HEK293T (cell line): ENCODE data around the gene TEAD1.

ENCODE experiments used
- CTCF ChIA-PET: fragments of 350-600 bp; formaldehyde crosslinking; extraction: SDS; loops from one replicate; lab custom pipeline; 2021; ENCODE audit warnings: antibody characterized with exemption, inconsistent platforms; lab: Yijun Ruan, JAX
- POLR2A ChIA-PET: fragments of 350-600 bp; formaldehyde crosslinking; extraction: SDS; loops from one replicate; lab custom pipeline; 2020; ENCODE audit warnings: antibody characterized with exemption, inconsistent platforms; lab: Yijun Ruan, JAX
- DNase-seq: peaks from one replicate; pipeline ENCODE4 v3.0.0; 2012; ENCODE audit warnings: mixed read lengths; ENCODE audit errors: extremely low spot score
- ARNT ChIP-seq: fragments of 450-650 bp; IDR thresholded peaks from 2 replicates; pipeline ENCODE4 v1.6.1; 2017; ENCODE audit warnings: mild to moderate bottlenecking
- BHLHE40 ChIP-seq: fragments of 450-650 bp; IDR thresholded peaks from 2 replicates; pipeline ENCODE4 v1.6.1; 2016; ENCODE audit warnings: mild to moderate bottlenecking, moderate library complexity, borderline replicate concordance
- CTBP1 ChIP-seq: fragments of 450-650 bp; IDR thresholded peaks from 2 replicates; pipeline ENCODE4 v1.6.1; 2016; ENCODE audit warnings: borderline replicate concordance
- ELF4 ChIP-seq: fragments of 450-650 bp; IDR thresholded peaks from 2 replicates; pipeline ENCODE4 v1.6.1; 2017; ENCODE audit warnings: antibody characterized with exemption
- FOXA1 ChIP-seq: fragments of 450-650 bp; IDR thresholded peaks from 2 replicates; pipeline ENCODE4 v1.6.1; 2016; ENCODE audit warnings: mild to moderate bottlenecking
- FOXK2 ChIP-seq: fragments of 450-650 bp; IDR thresholded peaks from 2 replicates; pipeline ENCODE4 v1.6.1; 2016; ENCODE audit warnings: mild to moderate bottlenecking
- FOXM1 ChIP-seq: fragments of 450-650 bp; IDR thresholded peaks from 2 replicates; pipeline ENCODE4 v1.6.1; 2017; ENCODE audit warnings: mild to moderate bottlenecking, borderline replicate concordance
- HDGF ChIP-seq: fragments of 450-650 bp; IDR thresholded peaks from 2 replicates; pipeline ENCODE4 v1.6.1; 2017; ENCODE audit warnings: antibody characterized with exemption, borderline replicate concordance
- L3MBTL2 ChIP-seq: fragments of 450-650 bp; conservative IDR thresholded peaks from 2 replicates; pipeline ENCODE4 v1.6.1; 2016; ENCODE audit warnings: mild to moderate bottlenecking
- LEF1 ChIP-seq: fragments of 450-650 bp; IDR thresholded peaks from 2 replicates; pipeline ENCODE4 v1.6.1; 2017; ENCODE audit warnings: mild to moderate bottlenecking, borderline replicate concordance
- NFRKB ChIP-seq: fragments of 450-650 bp; IDR thresholded peaks from 2 replicates; pipeline ENCODE4 v1.6.1; 2016; ENCODE audit warnings: mild to moderate bottlenecking, moderate library complexity
- PKNOX1 ChIP-seq: fragments of 450-650 bp; IDR thresholded peaks from 2 replicates; pipeline ENCODE4 v1.6.1; 2016
- SP1 ChIP-seq: fragments of 450-650 bp; IDR thresholded peaks from 2 replicates; pipeline ENCODE4 v1.6.1; 2017
- SUZ12 ChIP-seq: fragments of 450-650 bp; IDR thresholded peaks from 2 replicates; pipeline ENCODE4 v1.6.1; 2016; ENCODE audit warnings: mild to moderate bottlenecking
- TARDBP ChIP-seq: fragments of 450-650 bp; IDR thresholded peaks from 2 replicates; pipeline ENCODE4 v1.6.1; 2016
- ZNF384 ChIP-seq: fragments of 450-650 bp; IDR thresholded peaks from 2 replicates; pipeline ENCODE4 v1.6.1; 2016

TEAD1 gene

DNA sequence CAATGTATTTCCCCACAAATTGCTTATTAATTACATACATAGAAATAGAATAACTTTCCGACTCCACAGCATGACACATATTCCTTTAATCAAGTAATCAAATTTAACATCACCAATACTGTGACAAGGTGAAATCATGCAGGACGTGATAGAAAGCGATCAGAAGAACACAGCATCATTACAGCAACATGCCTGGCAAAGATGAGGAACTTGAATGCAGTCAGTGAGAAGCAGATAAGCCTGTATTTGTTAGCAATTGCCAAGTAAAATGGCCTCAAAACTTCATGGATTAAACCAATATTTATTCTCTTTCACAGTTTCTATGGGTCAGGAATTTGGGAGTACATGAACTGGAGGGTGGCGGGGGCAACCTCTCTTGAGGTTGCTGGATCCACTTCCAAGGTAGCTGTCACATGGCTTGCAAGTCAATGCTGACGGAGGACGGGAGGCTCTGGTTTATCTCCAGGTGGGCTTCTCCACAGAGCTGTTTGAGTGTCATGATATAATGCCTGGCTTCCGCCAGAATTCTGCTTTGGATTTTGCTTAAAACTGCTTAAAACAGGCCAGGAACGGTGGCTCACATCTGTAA is 12.0 kb upstream of the TEAD1 start:
- POLR2A ChIA-PET = no interaction called here
- TF ChIP-seq PKNOX1 = no peak
- no peak for TF ChIP-seq NFRKB
- TF ChIP-seq FOXK2 = no peak
- TF ChIP-seq SUZ12 = no peak
- TF ChIP-seq ARNT = no peak
- no peak for TF ChIP-seq SP1
- TF ChIP-seq CTBP1 = no peak
- TF ChIP-seq FOXM1 = no peak
- TF ChIP-seq LEF1 = no peak
- no peak for TF ChIP-seq HDGF
- no peak for TF ChIP-seq FOXA1
- TF ChIP-seq L3MBTL2 = no peak
- no peak for DNase-seq
- CTCF ChIA-PET = no interaction called here

- CTCF ChIA-PET = no interaction called here
- no peak for DNase-seq
- POLR2A ChIA-PET = no interaction called here
- TF ChIP-seq HDGF (no peak), LEF1 (no peak), ELF4 (no peak), SUZ12 (no peak), ZNF384 (no peak), FOXK2 (no peak), PKNOX1 (no peak), SP1 (no peak), FOXM1 (no peak), FOXA1 (no peak), L3MBTL2 (no peak), CTBP1 (no peak)
Measured at GRCh38 chr11:12664385-12664784, 9.8 kb upstream of the TEAD1 start.

DNA sequence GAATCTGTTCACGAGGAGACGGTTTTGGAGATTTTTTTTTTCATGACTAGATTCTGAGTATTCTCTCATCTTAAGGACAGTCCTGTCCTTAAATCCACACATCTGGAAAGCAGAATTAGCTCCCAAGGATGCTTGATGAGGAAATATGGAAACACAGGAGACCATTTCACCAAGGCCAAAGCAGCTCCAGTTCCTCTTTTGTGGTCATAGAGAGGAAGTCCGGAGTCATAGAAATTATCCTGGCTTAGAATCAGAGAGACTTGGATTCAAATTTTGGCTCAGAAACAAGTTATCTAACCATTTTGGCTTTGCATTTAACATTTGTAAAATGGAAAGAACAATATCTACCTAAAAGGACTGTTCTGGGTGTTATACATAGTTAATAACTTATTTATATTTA is 7.3 kb upstream of the TEAD1 start:
- POLR2A ChIA-PET = no interaction called here

DNA sequence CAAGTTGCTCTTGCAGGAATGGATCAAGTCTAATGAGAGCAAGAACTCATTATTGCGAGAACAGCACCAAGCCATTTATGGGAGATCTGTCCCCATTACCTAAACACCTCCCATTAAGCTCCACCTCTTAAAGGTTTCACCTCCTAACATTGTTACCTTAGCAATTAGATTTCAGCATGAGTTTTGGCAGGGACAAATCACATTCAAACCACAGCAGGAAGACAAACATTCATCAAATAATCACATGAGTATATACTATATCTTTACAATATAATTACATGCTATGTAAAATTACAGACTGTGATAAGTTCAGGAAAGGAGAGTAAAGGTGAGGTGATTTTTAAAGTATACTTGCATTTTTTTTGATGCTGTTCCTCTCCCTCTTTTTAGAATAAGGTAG is 6.6 kb upstream of the TEAD1 start:
- no peak for DNase-seq
- no peak for TF ChIP-seq TARDBP
- no peak for TF ChIP-seq FOXK2
- TF ChIP-seq PKNOX1 = no peak
- TF ChIP-seq SUZ12 = no peak
- TF ChIP-seq SP1 = no peak
- no peak for TF ChIP-seq ZNF384
- TF ChIP-seq ELF4 = no peak
- TF ChIP-seq FOXA1 = no peak
- no peak for TF ChIP-seq CTBP1
- TF ChIP-seq HDGF = no peak
- no peak for TF ChIP-seq L3MBTL2
- no peak for TF ChIP-seq NFRKB
- TF ChIP-seq BHLHE40 = no peak
- no peak for TF ChIP-seq LEF1
- no peak for TF ChIP-seq ARNT
- TF ChIP-seq FOXM1 = no peak
- CTCF ChIA-PET = no interaction called here
- POLR2A ChIA-PET = no interaction called here

More for the DNA sequence above, 7.3 kb upstream of the TEAD1 start:
- no peak for DNase-seq
- TF ChIP-seq ZNF384 (no peak), FOXK2 (no peak), TARDBP (no peak), HDGF (no peak)
- CTCF ChIA-PET = interaction anchor here (0.7 kb wide), 1 partner anchor 222 kb away, joined by 3 read pairs; no protein-coding TSS in a partner anchor

DNA sequence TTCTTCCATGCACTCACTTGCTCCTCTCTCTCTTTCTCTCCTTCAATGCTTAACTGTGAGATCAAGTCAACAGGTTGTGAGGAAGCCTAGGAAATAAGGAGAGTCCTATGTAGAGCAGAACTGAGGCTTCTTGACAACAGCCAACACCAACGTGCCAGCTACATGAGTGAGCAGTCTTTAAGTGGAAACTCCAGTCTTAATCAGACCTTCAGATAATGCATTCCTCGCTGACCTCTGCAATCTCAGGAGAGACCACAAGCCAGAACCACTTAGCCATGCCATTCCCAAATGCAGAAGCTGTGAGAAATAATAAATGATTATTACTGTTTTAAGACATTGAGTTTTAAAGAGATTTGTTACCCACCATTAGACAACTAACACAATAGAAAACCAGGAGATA is 6.1 kb upstream of the TEAD1 start:
- ChIA-PET POLR2A (no interaction called here), CTCF (no interaction called here)
- no peak for DNase-seq
- TF ChIP-seq NFRKB (no peak), HDGF (no peak), PKNOX1 (no peak), ELF4 (no peak), ARNT (no peak), FOXA1 (no peak), SP1 (no peak), LEF1 (no peak), FOXM1 (no peak)

DNA sequence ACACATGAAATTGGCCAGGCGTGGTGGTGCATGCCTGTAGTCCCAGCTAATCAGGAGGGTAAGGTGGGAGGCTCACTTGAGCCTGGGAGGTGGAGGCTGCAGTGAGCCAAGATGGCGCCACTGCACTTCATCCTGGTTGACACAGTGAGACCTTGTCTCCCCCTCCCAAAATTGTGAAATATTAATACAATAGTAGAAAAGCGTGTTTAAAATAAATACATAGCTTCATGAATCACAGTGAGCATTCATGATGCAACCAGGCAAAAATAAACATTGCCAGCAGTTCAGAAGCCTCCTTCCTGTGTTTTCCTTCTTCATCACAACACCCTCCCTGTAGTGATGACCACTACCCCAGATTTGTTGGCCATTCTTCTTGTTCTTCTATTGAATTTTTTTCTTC is 4.3 kb upstream of the TEAD1 start:
- DNase-seq = no peak
- no peak for TF ChIP-seq SUZ12
- TF ChIP-seq BHLHE40 = no peak
- TF ChIP-seq PKNOX1 = no peak
- no peak for TF ChIP-seq L3MBTL2
- no peak for TF ChIP-seq FOXA1
- no peak for TF ChIP-seq CTBP1
- no peak for TF ChIP-seq ZNF384
- ChIA-PET POLR2A (no interaction called here), CTCF (interaction anchor here (0.6 kb wide), 1 partner anchor 158 kb away, joined by 3 read pairs; no protein-coding TSS in a partner anchor)
